ENCODE results near the gene NTHL1.

The NTHL1 gene

DNA sequence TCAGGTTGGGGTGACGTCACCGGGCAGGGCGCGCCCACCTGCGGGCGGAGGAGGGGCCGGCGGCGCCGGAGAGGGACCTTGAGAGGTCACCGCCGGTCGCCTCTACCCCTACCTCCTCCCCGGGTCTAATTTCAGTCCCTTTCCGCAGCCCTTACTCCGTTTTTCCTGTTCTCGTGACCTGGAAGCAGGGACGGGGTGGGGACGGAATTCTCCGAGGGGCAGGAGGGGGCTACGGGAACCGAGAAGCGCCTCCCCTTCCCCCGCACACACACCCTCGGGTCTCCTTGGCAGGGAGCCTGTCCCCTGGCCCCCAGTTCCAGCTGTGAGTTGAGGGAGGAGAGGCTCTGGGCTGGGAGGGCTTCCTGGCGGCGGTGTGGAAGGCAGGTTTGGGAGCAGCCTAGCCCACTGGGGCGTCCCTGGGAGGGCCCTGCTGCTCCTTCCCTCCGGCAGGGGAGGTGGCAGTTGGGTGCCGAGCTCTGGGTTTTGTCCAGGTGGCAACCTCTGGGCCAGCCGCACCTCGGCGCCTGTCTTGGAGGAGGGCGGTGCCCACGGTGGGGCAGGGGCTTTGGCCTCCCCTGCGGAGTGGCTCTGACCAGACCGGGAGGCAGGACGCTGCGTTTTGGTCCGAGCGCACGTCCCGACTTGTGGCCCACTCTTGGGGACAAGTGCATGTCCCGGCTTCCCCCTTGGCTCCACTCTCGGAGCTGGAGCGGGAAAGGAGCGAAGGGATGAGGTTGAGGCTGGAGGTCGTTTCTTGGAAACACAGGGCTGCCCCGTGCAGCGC, 57.1 kb downstream of the NTHL1 start (continued):
- TF ChIP-seq GLIS2 (tag by site-specific recombination; IDR thresholded peaks at IDR 0.05) (peak; percentile 74), ZNF202 (tag by site-specific recombination; IDR thresholded peaks at IDR 0.05; ENCODE audit: borderline replicate concordance) (no peak), ZNF391 (tag by site-specific recombination; IDR thresholded peaks at IDR 0.05; ENCODE audit: borderline replicate concordance, low read depth) (peak; percentile 59; the same call in 1 of the 2 replicates), ZNF121 (tag by site-specific recombination; IDR thresholded peaks at IDR 0.05) (no peak), ZNF341 (tag by site-specific recombination; IDR thresholded peaks at IDR 0.05; ENCODE audit: low read depth) (peak; percentile 56), ZNF473 (tag by site-specific recombination; IDR thresholded peaks at IDR 0.05) (no peak), ZBTB7A (tag by site-specific recombination; IDR thresholded peaks at IDR 0.05; ENCODE audit: low read depth) (no peak), ZFHX2 (tag by site-specific recombination; conservative IDR thresholded peaks at IDR 0.05) (peak; percentile 85), ZNF501 (tag by site-specific recombination; IDR thresholded peaks at IDR 0.05) (peak; percentile 25; the same call in 1 of the 2 replicates), KLF7 (tag by site-specific recombination; IDR thresholded peaks at IDR 0.05; ENCODE audit: borderline replicate concordance) (0 out of 2 replicates have a peak, but pooled peaks have one; percentile 20), BCL11A (tag by site-specific recombination; IDR thresholded peaks at IDR 0.05; ENCODE audit: low read depth) (peak; percentile 34; the same call in 1 of the 2 replicates), KLF1 (tag by site-specific recombination; IDR thresholded peaks at IDR 0.05) (peak; percentile 87), ZNF791 (tag by site-specific recombination; IDR thresholded peaks at IDR 0.05) (no peak), ZNF76 (tag by site-specific recombination; IDR thresholded peaks at IDR 0.05; ENCODE audit: borderline replicate concordance, low read depth) (no peak), ZNF555 (tag by site-specific recombination; conservative IDR thresholded peaks at IDR 0.05) (no peak), MEIS1 (CRISPR knock-in tag; IDR thresholded peaks at IDR 0.05; ENCODE audit: borderline replicate concordance) (no peak), ZBTB48 (tag by site-specific recombination; IDR thresholded peaks at IDR 0.05) (0 out of 2 replicates have a peak, but pooled peaks have one; percentile 27), SP3 (tag by site-specific recombination; IDR thresholded peaks at IDR 0.05) (peak; percentile 70), SP2 (tag by site-specific recombination; IDR thresholded peaks at IDR 0.05) (peak; percentile 42), GLI2 (tag by site-specific recombination; IDR thresholded peaks at IDR 0.05; ENCODE audit: borderline replicate concordance, low read depth) (no peak), EGR2 (tag by site-specific recombination; IDR thresholded peaks at IDR 0.05; ENCODE audit: low read depth) (peak; percentile 77), MZF1 (tag by site-specific recombination; IDR thresholded peaks at IDR 0.05; ENCODE audit: borderline replicate concordance) (no peak), ZBTB20 (tag by site-specific recombination; IDR thresholded peaks at IDR 0.05) (no peak; the same call in 1 of the 2 replicates)
- TF ChIP-seq, protein P1, sequence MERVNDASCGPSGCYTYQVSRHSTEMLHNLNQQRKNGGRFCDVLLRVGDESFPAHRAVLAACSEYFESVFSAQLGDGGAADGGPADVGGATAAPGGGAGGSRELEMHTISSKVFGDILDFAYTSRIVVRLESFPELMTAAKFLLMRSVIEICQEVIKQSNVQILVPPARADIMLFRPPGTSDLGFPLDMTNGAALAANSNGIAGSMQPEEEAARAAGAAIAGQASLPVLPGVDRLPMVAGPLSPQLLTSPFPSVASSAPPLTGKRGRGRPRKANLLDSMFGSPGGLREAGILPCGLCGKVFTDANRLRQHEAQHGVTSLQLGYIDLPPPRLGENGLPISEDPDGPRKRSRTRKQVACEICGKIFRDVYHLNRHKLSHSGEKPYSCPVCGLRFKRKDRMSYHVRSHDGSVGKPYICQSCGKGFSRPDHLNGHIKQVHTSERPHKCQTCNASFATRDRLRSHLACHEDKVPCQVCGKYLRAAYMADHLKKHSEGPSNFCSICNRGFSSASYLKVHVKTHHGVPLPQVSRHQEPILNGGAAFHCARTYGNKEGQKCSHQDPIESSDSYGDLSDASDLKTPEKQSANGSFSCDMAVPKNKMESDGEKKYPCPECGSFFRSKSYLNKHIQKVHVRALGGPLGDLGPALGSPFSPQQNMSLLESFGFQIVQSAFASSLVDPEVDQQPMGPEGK (tag by site-specific recombination; IDR thresholded peaks at IDR 0.05) = peak; percentile 91
- TF ChIP-seq, protein P2, sequence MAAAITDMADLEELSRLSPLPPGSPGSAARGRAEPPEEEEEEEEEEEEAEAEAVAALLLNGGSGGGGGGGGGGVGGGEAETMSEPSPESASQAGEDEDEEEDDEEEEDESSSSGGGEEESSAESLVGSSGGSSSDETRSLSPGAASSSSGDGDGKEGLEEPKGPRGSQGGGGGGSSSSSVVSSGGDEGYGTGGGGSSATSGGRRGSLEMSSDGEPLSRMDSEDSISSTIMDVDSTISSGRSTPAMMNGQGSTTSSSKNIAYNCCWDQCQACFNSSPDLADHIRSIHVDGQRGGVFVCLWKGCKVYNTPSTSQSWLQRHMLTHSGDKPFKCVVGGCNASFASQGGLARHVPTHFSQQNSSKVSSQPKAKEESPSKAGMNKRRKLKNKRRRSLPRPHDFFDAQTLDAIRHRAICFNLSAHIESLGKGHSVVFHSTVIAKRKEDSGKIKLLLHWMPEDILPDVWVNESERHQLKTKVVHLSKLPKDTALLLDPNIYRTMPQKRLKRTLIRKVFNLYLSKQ (tag by site-specific recombination; IDR thresholded peaks at IDR 0.05; ENCODE audit: borderline replicate concordance) = no peak
- TF ChIP-seq, protein P3, sequence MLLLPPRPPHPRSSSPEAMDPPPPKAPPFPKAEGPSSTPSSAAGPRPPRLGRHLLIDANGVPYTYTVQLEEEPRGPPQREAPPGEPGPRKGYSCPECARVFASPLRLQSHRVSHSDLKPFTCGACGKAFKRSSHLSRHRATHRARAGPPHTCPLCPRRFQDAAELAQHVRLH (tag by site-specific recombination; IDR thresholded peaks at IDR 0.05) = peak; percentile 25; the same call in 1 of the 2 replicates
- TF ChIP-seq, protein P4, sequence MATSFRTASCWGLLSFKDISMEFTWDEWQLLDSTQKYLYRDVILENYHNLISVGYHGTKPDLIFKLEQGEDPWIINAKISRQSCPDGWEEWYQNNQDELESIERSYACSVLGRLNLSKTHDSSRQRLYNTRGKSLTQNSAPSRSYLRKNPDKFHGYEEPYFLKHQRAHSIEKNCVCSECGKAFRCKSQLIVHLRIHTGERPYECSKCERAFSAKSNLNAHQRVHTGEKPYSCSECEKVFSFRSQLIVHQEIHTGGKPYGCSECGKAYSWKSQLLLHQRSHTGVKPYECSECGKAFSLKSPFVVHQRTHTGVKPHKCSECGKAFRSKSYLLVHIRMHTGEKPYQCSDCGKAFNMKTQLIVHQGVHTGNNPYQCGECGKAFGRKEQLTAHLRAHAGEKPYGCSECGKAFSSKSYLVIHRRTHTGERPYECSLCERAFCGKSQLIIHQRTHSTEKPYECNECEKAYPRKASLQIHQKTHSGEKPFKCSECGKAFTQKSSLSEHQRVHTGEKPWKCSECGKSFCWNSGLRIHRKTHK (tag by site-specific recombination; IDR thresholded peaks at IDR 0.05) = no peak
- TF ChIP-seq, protein P5, sequence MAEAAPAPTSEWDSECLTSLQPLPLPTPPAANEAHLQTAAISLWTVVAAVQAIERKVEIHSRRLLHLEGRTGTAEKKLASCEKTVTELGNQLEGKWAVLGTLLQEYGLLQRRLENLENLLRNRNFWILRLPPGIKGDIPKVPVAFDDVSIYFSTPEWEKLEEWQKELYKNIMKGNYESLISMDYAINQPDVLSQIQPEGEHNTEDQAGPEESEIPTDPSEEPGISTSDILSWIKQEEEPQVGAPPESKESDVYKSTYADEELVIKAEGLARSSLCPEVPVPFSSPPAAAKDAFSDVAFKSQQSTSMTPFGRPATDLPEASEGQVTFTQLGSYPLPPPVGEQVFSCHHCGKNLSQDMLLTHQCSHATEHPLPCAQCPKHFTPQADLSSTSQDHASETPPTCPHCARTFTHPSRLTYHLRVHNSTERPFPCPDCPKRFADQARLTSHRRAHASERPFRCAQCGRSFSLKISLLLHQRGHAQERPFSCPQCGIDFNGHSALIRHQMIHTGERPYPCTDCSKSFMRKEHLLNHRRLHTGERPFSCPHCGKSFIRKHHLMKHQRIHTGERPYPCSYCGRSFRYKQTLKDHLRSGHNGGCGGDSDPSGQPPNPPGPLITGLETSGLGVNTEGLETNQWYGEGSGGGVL (tag by site-specific recombination; IDR thresholded peaks at IDR 0.05) = peak; percentile 95
- TF ChIP-seq, protein P6, sequence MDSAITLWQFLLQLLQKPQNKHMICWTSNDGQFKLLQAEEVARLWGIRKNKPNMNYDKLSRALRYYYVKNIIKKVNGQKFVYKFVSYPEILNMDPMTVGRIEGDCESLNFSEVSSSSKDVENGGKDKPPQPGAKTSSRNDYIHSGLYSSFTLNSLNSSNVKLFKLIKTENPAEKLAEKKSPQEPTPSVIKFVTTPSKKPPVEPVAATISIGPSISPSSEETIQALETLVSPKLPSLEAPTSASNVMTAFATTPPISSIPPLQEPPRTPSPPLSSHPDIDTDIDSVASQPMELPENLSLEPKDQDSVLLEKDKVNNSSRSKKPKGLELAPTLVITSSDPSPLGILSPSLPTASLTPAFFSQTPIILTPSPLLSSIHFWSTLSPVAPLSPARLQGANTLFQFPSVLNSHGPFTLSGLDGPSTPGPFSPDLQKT (IDR thresholded peaks at IDR 0.05; ENCODE audit: borderline replicate concordance, low read depth, low read length) = no peak
- TF ChIP-seq, protein P7, sequence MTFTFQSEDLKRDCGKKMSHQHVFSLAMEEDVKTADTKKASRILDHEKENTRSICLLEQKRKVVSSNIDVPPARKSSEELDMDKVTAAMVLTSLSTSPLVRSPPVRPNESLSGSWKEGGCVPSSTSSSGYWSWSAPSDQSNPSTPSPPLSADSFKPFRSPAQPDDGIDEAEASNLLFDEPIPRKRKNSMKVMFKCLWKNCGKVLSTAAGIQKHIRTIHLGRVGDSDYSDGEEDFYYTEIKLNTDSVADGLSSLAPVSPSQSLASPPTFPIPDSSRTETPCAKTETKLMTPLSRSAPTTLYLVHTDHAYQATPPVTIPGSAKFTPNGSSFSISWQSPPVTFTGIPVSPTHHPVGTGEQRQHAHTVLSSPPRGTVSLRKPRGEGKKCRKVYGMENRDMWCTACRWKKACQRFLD (tag by site-specific recombination; IDR thresholded peaks at IDR 0.05) = no peak
